Measurements from ENCODE around the gene ZFP36L2. TPM values are rescaled to one million over a fixed set of nuclear protein-coding genes. Genes with fewer than 3 reads are reported as not detected.

Gene ZFP36L2
- total RNA-seq, 1 donor from 2014 or later, result 222 TPM

- Mint-ChIP-seq H3K27ac (peak overlapping the region; percentile 97), H3K9me3 (ENCODE audit: low read depth) (no peaks in the 10 kb centered on the region), H3K27me3 (no peaks in the 10 kb centered on the region), H3K4me1 (ENCODE audit: low read depth) (peaks cover 53% of the 10 kb centered on the region), H3K4me3 (ENCODE audit: low read depth) (peak overlapping the region; percentile 77), H3K36me3 (ENCODE audit: insufficient read depth) (peaks cover 20% of the 10 kb centered on the region)
- no peak for DNase-seq (ENCODE audit: low spot score, unreplicated experiment)
- TF ChIP-seq, protein P1, sequence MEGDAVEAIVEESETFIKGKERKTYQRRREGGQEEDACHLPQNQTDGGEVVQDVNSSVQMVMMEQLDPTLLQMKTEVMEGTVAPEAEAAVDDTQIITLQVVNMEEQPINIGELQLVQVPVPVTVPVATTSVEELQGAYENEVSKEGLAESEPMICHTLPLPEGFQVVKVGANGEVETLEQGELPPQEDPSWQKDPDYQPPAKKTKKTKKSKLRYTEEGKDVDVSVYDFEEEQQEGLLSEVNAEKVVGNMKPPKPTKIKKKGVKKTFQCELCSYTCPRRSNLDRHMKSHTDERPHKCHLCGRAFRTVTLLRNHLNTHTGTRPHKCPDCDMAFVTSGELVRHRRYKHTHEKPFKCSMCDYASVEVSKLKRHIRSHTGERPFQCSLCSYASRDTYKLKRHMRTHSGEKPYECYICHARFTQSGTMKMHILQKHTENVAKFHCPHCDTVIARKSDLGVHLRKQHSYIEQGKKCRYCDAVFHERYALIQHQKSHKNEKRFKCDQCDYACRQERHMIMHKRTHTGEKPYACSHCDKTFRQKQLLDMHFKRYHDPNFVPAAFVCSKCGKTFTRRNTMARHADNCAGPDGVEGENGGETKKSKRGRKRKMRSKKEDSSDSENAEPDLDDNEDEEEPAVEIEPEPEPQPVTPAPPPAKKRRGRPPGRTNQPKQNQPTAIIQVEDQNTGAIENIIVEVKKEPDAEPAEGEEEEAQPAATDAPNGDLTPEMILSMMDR (IDR thresholded peaks at IDR 0.05; ENCODE audit: unreplicated experiment), result no peak
Measured at GRCh38 chr2:43220760-43221123, 5.7 kb downstream of the ZFP36L2 start.

GRCh38 chr2:43220229-43220751 is 6.1 kb downstream of the ZFP36L2 start:
- no peak for DNase-seq (ENCODE audit: low spot score, unreplicated experiment)
- H3K36me3 Mint-ChIP-seq (ENCODE audit: insufficient read depth), result peaks cover 18% of the 10 kb centered on the region
- peaks cover 53% of the 10 kb centered on the region for H3K4me1 Mint-ChIP-seq (ENCODE audit: low read depth)
- peak overlapping the region; percentile 97 for H3K27ac Mint-ChIP-seq
- peak overlapping the region; percentile 77 for H3K4me3 Mint-ChIP-seq (ENCODE audit: low read depth)
- H3K27me3 Mint-ChIP-seq, result no peaks in the 10 kb centered on the region
- TF ChIP-seq, protein P1 (IDR thresholded peaks at IDR 0.05; ENCODE audit: unreplicated experiment), result no peak
- H3K9me3 Mint-ChIP-seq (ENCODE audit: low read depth), result no peaks in the 10 kb centered on the region

GRCh38 chr2:43219383-43220228 is 6.8 kb downstream of the ZFP36L2 start:
- H3K4me3 Mint-ChIP-seq (ENCODE audit: low read depth), result peak overlapping the region; percentile 77
- H3K27ac Mint-ChIP-seq, result peak overlapping the region; percentile 97
- H3K9me3 Mint-ChIP-seq (ENCODE audit: low read depth), result no peaks in the 10 kb centered on the region
- H3K4me1 Mint-ChIP-seq (ENCODE audit: low read depth), result peaks cover 53% of the 10 kb centered on the region
- TF ChIP-seq, protein P1 (IDR thresholded peaks at IDR 0.05; ENCODE audit: unreplicated experiment), result no peak
- H3K36me3 Mint-ChIP-seq (ENCODE audit: insufficient read depth), result peaks cover 16% of the 10 kb centered on the region
- peak; percentile 40 for DNase-seq (ENCODE audit: low spot score, unreplicated experiment)
- H3K27me3 Mint-ChIP-seq, result no peaks in the 10 kb centered on the region

DNA sequence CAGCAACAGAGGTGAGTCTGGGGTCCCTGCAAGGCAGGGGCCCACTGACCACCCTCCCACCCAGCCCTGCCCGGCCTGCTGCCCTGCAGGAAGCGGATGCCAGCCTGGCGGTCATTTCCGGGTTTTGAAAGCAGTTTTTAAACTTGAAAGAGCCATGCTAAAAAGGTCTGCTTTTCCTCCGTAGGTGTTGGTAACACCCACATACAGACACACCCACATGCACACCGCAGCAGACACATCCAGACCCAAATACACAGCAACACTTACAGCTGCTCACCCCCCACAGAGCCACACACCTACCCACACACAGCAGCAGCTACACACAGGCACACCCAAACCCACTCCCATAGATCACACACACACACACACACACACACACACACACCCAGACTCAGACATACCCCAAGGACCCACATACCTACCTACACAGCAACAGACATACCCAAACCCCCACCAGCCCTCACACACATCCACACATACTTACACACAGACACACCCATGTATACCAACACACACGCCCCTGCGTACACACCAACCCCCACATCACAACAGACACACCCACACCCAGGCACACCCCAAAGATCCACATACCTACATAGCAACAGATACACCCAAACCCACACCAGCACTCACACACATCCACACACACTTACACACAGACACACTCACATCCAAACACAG is 7.6 kb downstream of the ZFP36L2 start:
- H3K36me3 Mint-ChIP-seq (ENCODE audit: insufficient read depth), result peaks cover 12% of the 10 kb centered on the region
- DNase-seq (ENCODE audit: low spot score, unreplicated experiment), result no peak
- TF ChIP-seq, protein P1 (IDR thresholded peaks at IDR 0.05; ENCODE audit: unreplicated experiment), result no peak
- H3K9me3 Mint-ChIP-seq (ENCODE audit: low read depth), result no peaks in the 10 kb centered on the region
- no peaks in the 10 kb centered on the region for H3K27me3 Mint-ChIP-seq
- peak overlapping the region; percentile 97 for H3K27ac Mint-ChIP-seq
- H3K4me3 Mint-ChIP-seq (ENCODE audit: low read depth), result peak overlapping the region; percentile 77
- H3K4me1 Mint-ChIP-seq (ENCODE audit: low read depth), result peaks cover 53% of the 10 kb centered on the region

- H3K4me3 Mint-ChIP-seq (ENCODE audit: low read depth), result no peak overlapping the region
- peaks cover 7% of the 10 kb centered on the region for H3K36me3 Mint-ChIP-seq (ENCODE audit: insufficient read depth)
- peak overlapping the region; percentile 96 for H3K27ac Mint-ChIP-seq
- H3K4me1 Mint-ChIP-seq (ENCODE audit: low read depth), result peaks cover 53% of the 10 kb centered on the region
- no peaks in the 10 kb centered on the region for H3K9me3 Mint-ChIP-seq (ENCODE audit: low read depth)
- H3K27me3 Mint-ChIP-seq, result no peaks in the 10 kb centered on the region
- no peak for DNase-seq (ENCODE audit: low spot score, unreplicated experiment)
- TF ChIP-seq, protein P1 (IDR thresholded peaks at IDR 0.05; ENCODE audit: unreplicated experiment), result no peak
Measured at GRCh38 chr2:43218155-43218701, 8.2 kb downstream of the ZFP36L2 start.
